HG03280 (cell line): ENCODE data around the gene TRIM66.

ENCODE experiments used
- ATAC-seq: cut with Tn5 transposase; IDR thresholded peaks from one replicate; pipeline ENCODE4 v1.9.1; 2021; ENCODE audit warnings: mild to moderate bottlenecking, moderate library complexity; ENCODE audit not compliant: unreplicated experiment

Gene TRIM66

DNA sequence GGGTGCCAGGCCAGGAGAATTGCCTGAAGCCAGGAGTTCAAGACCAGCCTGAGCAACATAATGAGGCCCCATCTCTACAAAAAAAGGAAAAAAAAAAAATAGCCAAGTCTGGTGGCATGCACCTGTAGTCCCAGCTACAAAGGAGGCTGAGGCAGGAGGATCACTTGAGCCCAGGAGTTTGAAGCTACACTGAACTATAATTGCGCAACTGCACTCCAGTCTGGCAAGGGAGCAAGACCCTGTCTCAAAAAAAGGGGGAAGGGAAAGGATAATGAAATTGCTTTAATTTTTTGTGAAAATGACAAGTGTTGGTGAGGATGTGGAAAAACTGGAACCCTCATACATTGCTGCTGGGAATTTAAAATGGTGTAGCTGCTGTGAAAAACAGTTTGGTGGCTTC is 107.7 kb downstream of the TRIM66 start:
- ATAC-seq, result no peak

GRCh38 chr11:8573777-8574176 is 108.7 kb downstream of the TRIM66 start:
- ATAC-seq, result no peak

GRCh38 chr11:8567602-8568198 is 114.8 kb downstream of the TRIM66 start:
- ATAC-seq, result no peak

DNA sequence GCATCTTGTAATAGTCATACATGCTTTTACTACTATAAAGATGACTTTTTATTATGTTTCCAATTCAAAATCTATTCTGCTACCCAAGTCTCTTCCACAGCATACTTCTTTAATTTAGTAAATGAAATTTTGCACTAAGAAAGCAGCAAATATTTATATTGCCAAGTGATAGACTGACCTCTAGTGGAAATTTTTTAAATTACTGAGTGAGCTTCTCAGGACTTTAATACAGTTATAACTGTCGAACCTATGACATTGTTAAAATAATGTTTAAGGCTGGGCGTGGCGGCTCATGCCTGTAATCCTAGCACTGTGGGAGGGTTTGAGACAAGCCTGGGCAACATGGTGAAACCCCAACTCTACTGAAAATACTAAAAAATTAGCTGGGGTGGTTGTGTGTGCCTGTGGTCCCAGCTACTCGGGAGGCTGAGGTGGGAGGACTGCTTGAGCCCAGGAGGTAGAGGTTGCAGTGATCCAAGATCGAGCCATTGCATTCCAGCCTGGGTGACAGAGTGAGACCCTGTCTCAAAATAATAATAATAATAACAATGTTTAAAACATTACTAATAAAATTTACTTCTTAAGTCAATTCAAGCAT is 115.8 kb downstream of the TRIM66 start:
- no peak for ATAC-seq

DNA sequence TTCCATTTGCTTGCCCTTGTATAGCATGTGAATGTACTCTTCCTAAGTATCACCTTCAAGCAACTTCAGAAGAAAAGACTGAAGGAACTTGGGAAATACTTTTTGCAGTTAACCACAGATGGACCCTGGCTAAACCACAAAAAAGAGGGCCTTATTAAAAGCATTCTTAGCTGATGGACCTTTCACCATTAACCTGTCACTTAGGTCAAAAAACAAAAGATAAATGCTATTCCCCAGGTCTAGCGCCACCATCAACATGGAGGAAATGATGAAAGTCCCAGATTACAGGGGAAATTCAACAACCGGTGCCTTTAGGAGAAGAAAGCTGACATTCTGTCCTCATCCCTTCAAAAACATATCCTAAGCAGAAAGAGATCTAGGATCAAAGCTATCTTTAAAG is 117.9 kb downstream of the TRIM66 start:
- no peak for ATAC-seq
